Tibial nerve (tissue), 4 donors: ENCODE results near the gene NREP. TPM values are rescaled to one million over a fixed set of nuclear protein-coding genes. Genes with fewer than 3 reads are reported as not detected.

ENCODE experiments used
- DNase-seq, 2 donors: peaks; one replicate each; pipeline ENCODE4 v3.0.0-alpha.2; 2019; ENCODE audit warnings: low spot score in 2 of 2
- H3K27ac ChIP-seq, 4 donors: fragments of 200-600 bp; sonication (generic) in 3 of 4; one replicate each; pipeline ENCODE4 v1.5.1; 2017 to 2019; ENCODE audit warnings: mild to moderate bottlenecking in 1 of 4
- H3K27me3 ChIP-seq, 2 donors: fragments of 200-600 bp; sonication (generic) in 1 of 2; one replicate each; pipeline versions ENCODE4 v1.5.1 to v1.6.0; 2017 to 2019
- H3K36me3 ChIP-seq, 3 donors: fragments of 200-600 bp; sonication (generic); one replicate each; pipeline ENCODE4 v1.5.1; 2018 to 2019
- H3K4me1 ChIP-seq, 4 donors: fragments of 200-600 bp; sonication (generic) in 3 of 4; one replicate each; pipeline ENCODE4 v1.5.1; 2017 to 2019
- H3K4me3 ChIP-seq, 4 donors: fragments of 200-600 bp; sonication (generic) in 3 of 4; one replicate each; pipeline ENCODE4 v1.5.1; 2017 to 2019; ENCODE audit warnings: mild to moderate bottlenecking in 1 of 4, moderate library complexity in 1 of 4
- H3K9me3 ChIP-seq, 4 donors: fragments of 200-600 bp; sonication (generic) in 3 of 4; one replicate each; pipeline ENCODE4 v1.5.1; 2017 to 2019
- CTCF ChIP-seq, 5 experiments: fragments of 200-600 bp in 3 of 5; fragments of 450-650 bp in 2 of 5; sonication (generic) in 3 of 5; IDR thresholded peaks; one replicate each; pipeline ENCODE4 v1.5.1; 2016 to 2019; ENCODE audit warnings: antibody characterized with exemption in 5 of 5, mild to moderate bottlenecking in 3 of 5, moderate library complexity in 2 of 5
- EP300 ChIP-seq, 2 donors: sonication (generic); formaldehyde crosslinking; IDR thresholded peaks; one replicate each; pipeline ENCODE4 v1.6.1; 2017; ENCODE audit warnings: antibody characterized with exemption in 2 of 2, mild to moderate bottlenecking in 1 of 2
- POLR2A ChIP-seq, 2 donors: fragments of 450-650 bp; IDR thresholded peaks; one replicate each; pipeline ENCODE4 v1.6.1; 2017; ENCODE audit warnings: antibody characterized with exemption in 2 of 2, mild to moderate bottlenecking in 2 of 2, moderate library complexity in 2 of 2
- WGBS, 2 donors: methylation state at CpG; one replicate each; pipeline ENCODE4 v1.1.5; 2018; 5-methylcytosine and 5-hydroxymethylcytosine counted together
- total RNA-seq, 4 donors: library from RNA; depleted of rRNA; stranded (reverse); fragments of >200 nt; gene quantifications; one replicate each; pipeline ENCODE4 v1.1.0, GENCODE V29; 2016

NREP gene
- total RNA-seq, 4 donors from 2014 or later, result 3.3 to 18.0 (median 11.3) TPM

GRCh38 chr5:111776913-111777781, 20.2 kb upstream of the NREP start:
- H3K36me3 ChIP-seq, result no peaks in the 10 kb centered on the region
- H3K9me3 ChIP-seq, result no peaks in the 10 kb centered on the region
- no peak for DNase-seq
- TF ChIP-seq POLR2A (IDR thresholded peaks at IDR 0.05), result no peak
- TF ChIP-seq CTCF (IDR thresholded peaks at IDR 0.05), result no peak
- no peak overlapping the region for H3K27ac ChIP-seq
- 49 to 55% methylated on average over 6 of the region's 6 CpGs for WGBS, 2 donors
- no peak overlapping the region for H3K4me3 ChIP-seq
- H3K27me3 ChIP-seq, result no peaks in the 10 kb centered on the region
- peaks cover 0 to 25% (median 0%) of the 10 kb centered on the region in 4 donors for H3K4me1 ChIP-seq

- Histone ChIP-seq H3K27ac (no peak overlapping the region), H3K4me3 (no peak overlapping the region), H3K27me3 (no peaks in the 10 kb centered on the region), H3K4me1 (peaks cover 0 to 12% (median 0%) of the 10 kb centered on the region in 4 donors), H3K9me3 (no peaks in the 10 kb centered on the region), H3K36me3 (no peaks in the 10 kb centered on the region)
- 75 to 81% methylated on average over 2 of the region's 2 CpGs for WGBS, 2 donors
- TF ChIP-seq CTCF (IDR thresholded peaks at IDR 0.05), result no peak
- TF ChIP-seq POLR2A (IDR thresholded peaks at IDR 0.05), result no peak
- peak in 1 of 2 donors; percentile 22 for TF ChIP-seq EP300 (IDR thresholded peaks at IDR 0.05)
- DNase-seq, result no peak
These were observed 18.2 kb upstream of the NREP start for GRCh38 chr5:111775224-111775623.

- TF ChIP-seq CTCF (IDR thresholded peaks at IDR 0.05) (no peak), EP300 (IDR thresholded peaks at IDR 0.05) (no peak), POLR2A (IDR thresholded peaks at IDR 0.05) (no peak)
- Histone ChIP-seq H3K4me3 (no peak overlapping the region), H3K4me1 (peaks cover 0 to 5% (median 0%) of the 10 kb centered on the region in 4 donors), H3K9me3 (no peaks in the 10 kb centered on the region), H3K36me3 (no peaks in the 10 kb centered on the region), H3K27ac (no peak overlapping the region), H3K27me3 (no peaks in the 10 kb centered on the region)
- no peak for DNase-seq
- 8 to 16% methylated on average over 4 of the region's 4 CpGs for WGBS, 2 donors
These were observed 17.5 kb upstream of the NREP start for GRCh38 chr5:111774525-111774924.

GRCh38 chr5:111772456-111773122, 15.6 kb upstream of the NREP start:
- Histone ChIP-seq H3K36me3 (no peaks in the 10 kb centered on the region), H3K27me3 (no peaks in the 10 kb centered on the region), H3K27ac (no peak overlapping the region), H3K9me3 (no peaks in the 10 kb centered on the region), H3K4me1 (peaks cover 0 to 5% (median 0%) of the 10 kb centered on the region in 4 donors), H3K4me3 (no peak overlapping the region)
- TF ChIP-seq EP300 (IDR thresholded peaks at IDR 0.05) (no peak), POLR2A (IDR thresholded peaks at IDR 0.05) (no peak), CTCF (IDR thresholded peaks at IDR 0.05) (no peak)
- WGBS, 2 donors, result 79 to 85% methylated on average over 6 of the region's 6 CpGs
- DNase-seq, result no peak

DNA sequence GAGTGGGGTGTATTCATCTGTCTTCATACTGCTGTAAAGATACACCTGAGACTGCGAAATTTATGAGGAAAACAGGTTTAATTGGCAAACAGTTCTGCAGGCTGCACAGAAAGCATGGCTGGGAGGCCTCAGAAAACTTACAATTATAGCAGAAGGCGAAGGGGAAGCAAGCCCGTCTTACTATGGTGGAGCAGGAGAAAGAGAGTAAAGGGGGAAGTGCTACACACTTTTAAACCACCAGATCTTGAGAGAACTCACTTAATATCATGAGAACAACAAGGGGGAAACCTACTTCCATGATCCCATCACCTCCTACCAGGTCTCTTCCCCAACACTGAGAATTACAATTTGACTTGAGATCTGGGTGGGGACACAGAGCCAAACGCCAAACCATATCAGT, 12.5 kb upstream of the NREP start:
- no peak overlapping the region for H3K27ac ChIP-seq
- no peaks in the 10 kb centered on the region for H3K9me3 ChIP-seq
- WGBS, 2 donors, result 95 to 97% methylated on average over 4 of the region's 4 CpGs
- no peak for TF ChIP-seq CTCF (IDR thresholded peaks at IDR 0.05)
- no peak for DNase-seq
- H3K4me1 ChIP-seq, result peaks cover 0 to 4% (median 0%) of the 10 kb centered on the region in 4 donors
- H3K27me3 ChIP-seq, result no peaks in the 10 kb centered on the region
- no peaks in the 10 kb centered on the region for H3K36me3 ChIP-seq
- no peak overlapping the region for H3K4me3 ChIP-seq
